ENCODE results near the gene PAAF1. TPM values are rescaled to one million over a fixed set of nuclear protein-coding genes. Genes with fewer than 3 reads are reported as not detected.

Gene PAAF1
- total and polyA plus RNA-seq, 2 experiments from 2014 or later: 13.6 to 18.1 TPM

DNA sequence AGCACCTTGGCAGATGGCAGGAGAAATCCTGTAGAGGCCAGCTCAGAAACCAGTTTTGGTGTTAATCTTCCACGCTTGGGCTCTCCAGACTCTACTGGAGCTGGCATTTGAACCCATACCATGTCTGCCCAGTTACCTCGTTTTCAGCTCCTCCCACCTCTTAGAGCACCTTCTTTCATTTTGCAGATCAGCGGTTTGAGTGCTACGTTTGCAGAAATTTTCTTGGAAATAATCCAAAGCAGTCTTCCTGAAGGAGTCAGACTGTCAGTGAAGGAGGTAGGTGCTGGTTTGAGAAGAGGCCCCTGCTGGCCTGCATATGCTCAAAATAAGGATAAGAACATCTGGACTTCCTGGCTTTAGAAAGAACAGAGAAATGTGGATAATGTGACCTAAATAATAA is 13.8 kb upstream of the PAAF1 start:
- H3K27me3 ChIP-seq (ENCODE audit: insufficient read depth): no peaks in the 10 kb centered on the region
- no peak for ATAC-seq
- no peak overlapping the region for H3K27ac ChIP-seq (ENCODE audit: low read depth)
- no peak overlapping the region for H3K4me2 ChIP-seq
- no peaks in the 10 kb centered on the region for H3K9me2 ChIP-seq (ENCODE audit: insufficient read depth)
- Mint-ChIP-seq H3K27ac (no peak overlapping the region), H3K4me1 (no peaks in the 10 kb centered on the region), H3K4me3 (no peak overlapping the region), H3K36me3 (ENCODE audit: low read depth) (peaks cover 7% of the 10 kb centered on the region; the same call in 1 of the 3 replicates), H3K9me3 (no peaks in the 10 kb centered on the region), H3K27me3 (ENCODE audit: insufficient read depth, low read depth, poor library complexity) (no peaks in the 10 kb centered on the region)
- H3K79me2 ChIP-seq (replicated peaks; ENCODE audit: insufficient read depth): no peaks in the 10 kb centered on the region
- H2AFZ ChIP-seq: no peak overlapping the region
- 0 out of 2 replicates have a peak, but pooled peaks cover 3% of the 10 kb centered on the region for H3F3A ChIP-seq (replicated peaks; ENCODE audit: low read depth)
- no peaks in the 10 kb centered on the region; the same call in 1 of the 2 replicates for H3K36me3 ChIP-seq (ENCODE audit: insufficient read depth)
- no peaks in the 10 kb centered on the region for H3K4me1 ChIP-seq (ENCODE audit: insufficient read depth)
- no peaks in the 10 kb centered on the region for H4K20me1 ChIP-seq (replicated peaks; ENCODE audit: insufficient read depth)
- H3K4me3 ChIP-seq: no peak overlapping the region
- no peak for DNase-seq (ENCODE audit: low spot score)
- TF ChIP-seq, protein P1, sequence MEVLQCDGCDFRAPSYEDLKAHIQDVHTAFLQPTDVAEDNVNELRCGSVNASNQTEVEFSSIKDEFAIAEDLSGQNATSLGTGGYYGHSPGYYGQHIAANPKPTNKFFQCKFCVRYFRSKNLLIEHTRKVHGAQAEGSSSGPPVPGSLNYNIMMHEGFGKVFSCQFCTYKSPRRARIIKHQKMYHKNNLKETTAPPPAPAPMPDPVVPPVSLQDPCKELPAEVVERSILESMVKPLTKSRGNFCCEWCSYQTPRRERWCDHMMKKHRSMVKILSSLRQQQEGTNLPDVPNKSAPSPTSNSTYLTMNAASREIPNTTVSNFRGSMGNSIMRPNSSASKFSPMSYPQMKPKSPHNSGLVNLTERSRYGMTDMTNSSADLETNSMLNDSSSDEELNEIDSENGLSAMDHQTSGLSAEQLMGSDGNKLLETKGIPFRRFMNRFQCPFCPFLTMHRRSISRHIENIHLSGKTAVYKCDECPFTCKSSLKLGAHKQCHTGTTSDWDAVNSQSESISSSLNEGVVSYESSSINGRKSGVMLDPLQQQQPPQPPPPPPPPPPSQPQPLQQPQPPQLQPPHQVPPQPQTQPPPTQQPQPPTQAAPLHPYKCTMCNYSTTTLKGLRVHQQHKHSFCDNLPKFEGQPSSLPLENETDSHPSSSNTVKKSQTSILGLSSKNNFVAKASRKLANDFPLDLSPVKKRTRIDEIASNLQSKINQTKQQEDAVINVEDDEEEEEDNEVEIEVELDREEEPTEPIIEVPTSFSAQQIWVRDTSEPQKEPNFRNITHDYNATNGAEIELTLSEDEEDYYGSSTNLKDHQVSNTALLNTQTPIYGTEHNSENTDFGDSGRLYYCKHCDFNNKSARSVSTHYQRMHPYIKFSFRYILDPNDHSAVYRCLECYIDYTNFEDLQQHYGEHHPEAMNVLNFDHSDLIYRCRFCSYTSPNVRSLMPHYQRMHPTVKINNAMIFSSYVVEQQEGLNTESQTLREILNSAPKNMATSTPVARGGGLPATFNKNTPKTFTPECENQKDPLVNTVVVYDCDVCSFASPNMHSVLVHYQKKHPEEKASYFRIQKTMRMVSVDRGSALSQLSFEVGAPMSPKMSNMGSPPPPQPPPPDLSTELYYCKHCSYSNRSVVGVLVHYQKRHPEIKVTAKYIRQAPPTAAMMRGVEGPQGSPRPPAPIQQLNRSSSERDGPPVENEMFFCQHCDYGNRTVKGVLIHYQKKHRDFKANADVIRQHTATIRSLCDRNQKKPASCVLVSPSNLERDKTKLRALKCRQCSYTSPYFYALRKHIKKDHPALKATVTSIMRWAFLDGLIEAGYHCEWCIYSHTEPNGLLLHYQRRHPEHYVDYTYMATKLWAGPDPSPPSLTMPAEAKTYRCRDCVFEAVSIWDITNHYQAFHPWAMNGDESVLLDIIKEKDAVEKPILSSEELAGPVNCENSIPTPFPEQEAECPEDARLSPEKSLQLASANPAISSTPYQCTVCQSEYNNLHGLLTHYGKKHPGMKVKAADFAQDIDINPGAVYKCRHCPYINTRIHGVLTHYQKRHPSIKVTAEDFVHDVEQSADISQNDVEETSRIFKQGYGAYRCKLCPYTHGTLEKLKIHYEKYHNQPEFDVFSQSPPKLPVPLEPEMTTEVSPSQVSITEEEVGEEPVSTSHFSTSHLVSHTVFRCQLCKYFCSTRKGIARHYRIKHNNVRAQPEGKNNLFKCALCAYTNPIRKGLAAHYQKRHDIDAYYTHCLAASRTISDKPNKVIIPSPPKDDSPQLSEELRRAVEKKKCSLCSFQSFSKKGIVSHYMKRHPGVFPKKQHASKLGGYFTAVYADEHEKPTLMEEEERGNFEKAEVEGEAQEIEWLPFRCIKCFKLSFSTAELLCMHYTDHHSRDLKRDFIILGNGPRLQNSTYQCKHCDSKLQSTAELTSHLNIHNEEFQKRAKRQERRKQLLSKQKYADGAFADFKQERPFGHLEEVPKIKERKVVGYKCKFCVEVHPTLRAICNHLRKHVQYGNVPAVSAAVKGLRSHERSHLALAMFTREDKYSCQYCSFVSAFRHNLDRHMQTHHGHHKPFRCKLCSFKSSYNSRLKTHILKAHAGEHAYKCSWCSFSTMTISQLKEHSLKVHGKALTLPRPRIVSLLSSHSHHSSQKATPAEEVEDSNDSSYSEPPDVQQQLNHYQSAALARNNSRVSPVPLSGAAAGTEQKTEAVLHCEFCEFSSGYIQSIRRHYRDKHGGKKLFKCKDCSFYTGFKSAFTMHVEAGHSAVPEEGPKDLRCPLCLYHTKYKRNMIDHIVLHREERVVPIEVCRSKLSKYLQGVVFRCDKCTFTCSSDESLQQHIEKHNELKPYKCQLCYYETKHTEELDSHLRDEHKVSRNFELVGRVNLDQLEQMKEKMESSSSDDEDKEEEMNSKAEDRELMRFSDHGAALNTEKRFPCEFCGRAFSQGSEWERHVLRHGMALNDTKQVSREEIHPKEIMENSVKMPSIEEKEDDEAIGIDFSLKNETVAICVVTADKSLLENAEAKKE (CRISPR knock-in tag; IDR thresholded peaks at IDR 0.05): no peak
- TF ChIP-seq, protein P2, sequence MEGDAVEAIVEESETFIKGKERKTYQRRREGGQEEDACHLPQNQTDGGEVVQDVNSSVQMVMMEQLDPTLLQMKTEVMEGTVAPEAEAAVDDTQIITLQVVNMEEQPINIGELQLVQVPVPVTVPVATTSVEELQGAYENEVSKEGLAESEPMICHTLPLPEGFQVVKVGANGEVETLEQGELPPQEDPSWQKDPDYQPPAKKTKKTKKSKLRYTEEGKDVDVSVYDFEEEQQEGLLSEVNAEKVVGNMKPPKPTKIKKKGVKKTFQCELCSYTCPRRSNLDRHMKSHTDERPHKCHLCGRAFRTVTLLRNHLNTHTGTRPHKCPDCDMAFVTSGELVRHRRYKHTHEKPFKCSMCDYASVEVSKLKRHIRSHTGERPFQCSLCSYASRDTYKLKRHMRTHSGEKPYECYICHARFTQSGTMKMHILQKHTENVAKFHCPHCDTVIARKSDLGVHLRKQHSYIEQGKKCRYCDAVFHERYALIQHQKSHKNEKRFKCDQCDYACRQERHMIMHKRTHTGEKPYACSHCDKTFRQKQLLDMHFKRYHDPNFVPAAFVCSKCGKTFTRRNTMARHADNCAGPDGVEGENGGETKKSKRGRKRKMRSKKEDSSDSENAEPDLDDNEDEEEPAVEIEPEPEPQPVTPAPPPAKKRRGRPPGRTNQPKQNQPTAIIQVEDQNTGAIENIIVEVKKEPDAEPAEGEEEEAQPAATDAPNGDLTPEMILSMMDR (conservative IDR thresholded peaks at IDR 0.05; ENCODE audit: low read depth in 2 of 2): no peak
- TF ChIP-seq EZH2phosphoT487 (IDR thresholded peaks at IDR 0.05; ENCODE audit: unreplicated experiment): no peak
- TF ChIP-seq JUNB (IDR thresholded peaks at IDR 0.05; ENCODE audit: unreplicated experiment): no peak
- no peak for TF ChIP-seq POLR2AphosphoS5 (IDR thresholded peaks at IDR 0.05; ENCODE audit: low read depth)
- no peak for TF ChIP-seq ZNF114 (CRISPR knock-in tag; IDR thresholded peaks at IDR 0.05)
- no peak for TF ChIP-seq ZNF331 (CRISPR knock-in tag; IDR thresholded peaks at IDR 0.05; ENCODE audit: low read depth)
- TF ChIP-seq, protein P3, sequence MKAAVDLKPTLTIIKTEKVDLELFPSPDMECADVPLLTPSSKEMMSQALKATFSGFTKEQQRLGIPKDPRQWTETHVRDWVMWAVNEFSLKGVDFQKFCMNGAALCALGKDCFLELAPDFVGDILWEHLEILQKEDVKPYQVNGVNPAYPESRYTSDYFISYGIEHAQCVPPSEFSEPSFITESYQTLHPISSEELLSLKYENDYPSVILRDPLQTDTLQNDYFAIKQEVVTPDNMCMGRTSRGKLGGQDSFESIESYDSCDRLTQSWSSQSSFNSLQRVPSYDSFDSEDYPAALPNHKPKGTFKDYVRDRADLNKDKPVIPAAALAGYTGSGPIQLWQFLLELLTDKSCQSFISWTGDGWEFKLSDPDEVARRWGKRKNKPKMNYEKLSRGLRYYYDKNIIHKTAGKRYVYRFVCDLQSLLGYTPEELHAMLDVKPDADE (IDR thresholded peaks at IDR 0.05): no peak
- no peak for TF ChIP-seq STAT1 (IDR thresholded peaks at IDR 0.05; ENCODE audit: unreplicated experiment)
- TF ChIP-seq, protein P4, sequence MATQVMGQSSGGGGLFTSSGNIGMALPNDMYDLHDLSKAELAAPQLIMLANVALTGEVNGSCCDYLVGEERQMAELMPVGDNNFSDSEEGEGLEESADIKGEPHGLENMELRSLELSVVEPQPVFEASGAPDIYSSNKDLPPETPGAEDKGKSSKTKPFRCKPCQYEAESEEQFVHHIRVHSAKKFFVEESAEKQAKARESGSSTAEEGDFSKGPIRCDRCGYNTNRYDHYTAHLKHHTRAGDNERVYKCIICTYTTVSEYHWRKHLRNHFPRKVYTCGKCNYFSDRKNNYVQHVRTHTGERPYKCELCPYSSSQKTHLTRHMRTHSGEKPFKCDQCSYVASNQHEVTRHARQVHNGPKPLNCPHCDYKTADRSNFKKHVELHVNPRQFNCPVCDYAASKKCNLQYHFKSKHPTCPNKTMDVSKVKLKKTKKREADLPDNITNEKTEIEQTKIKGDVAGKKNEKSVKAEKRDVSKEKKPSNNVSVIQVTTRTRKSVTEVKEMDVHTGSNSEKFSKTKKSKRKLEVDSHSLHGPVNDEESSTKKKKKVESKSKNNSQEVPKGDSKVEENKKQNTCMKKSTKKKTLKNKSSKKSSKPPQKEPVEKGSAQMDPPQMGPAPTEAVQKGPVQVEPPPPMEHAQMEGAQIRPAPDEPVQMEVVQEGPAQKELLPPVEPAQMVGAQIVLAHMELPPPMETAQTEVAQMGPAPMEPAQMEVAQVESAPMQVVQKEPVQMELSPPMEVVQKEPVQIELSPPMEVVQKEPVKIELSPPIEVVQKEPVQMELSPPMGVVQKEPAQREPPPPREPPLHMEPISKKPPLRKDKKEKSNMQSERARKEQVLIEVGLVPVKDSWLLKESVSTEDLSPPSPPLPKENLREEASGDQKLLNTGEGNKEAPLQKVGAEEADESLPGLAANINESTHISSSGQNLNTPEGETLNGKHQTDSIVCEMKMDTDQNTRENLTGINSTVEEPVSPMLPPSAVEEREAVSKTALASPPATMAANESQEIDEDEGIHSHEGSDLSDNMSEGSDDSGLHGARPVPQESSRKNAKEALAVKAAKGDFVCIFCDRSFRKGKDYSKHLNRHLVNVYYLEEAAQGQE (IDR thresholded peaks at IDR 0.05; ENCODE audit: unreplicated experiment): no peak
- TF ChIP-seq EZH2 (IDR thresholded peaks at IDR 0.05; ENCODE audit: low read depth, unreplicated experiment): no peak
- TF ChIP-seq CREB1 (CRISPR knock-in tag; IDR thresholded peaks at IDR 0.05; ENCODE audit: low read depth): no peak
- no peak for TF ChIP-seq NANOG (IDR thresholded peaks at IDR 0.05; ENCODE audit: borderline replicate concordance)
